GM18507 (cell line): ENCODE results near the gene KCNQ1.

ENCODE experiments used
- DNase-seq: peaks from one replicate; pipeline ENCODE4 v3.0.0; 2011; ENCODE audit warnings: low read depth; ENCODE audit not compliant: insufficient read length; ENCODE audit errors: extremely low spot score
- FAIRE-seq: peaks from 2 replicates; lab custom pipeline; 2011; peaks lifted over from hg19 to GRCh38; lab: Jason Lieb, UNC

The KCNQ1 gene

GRCh38 chr11:2825261-2825888 is 380.6 kb downstream of the KCNQ1 start:
- no peak for FAIRE-seq
- DNase-seq, result no peak

DNA sequence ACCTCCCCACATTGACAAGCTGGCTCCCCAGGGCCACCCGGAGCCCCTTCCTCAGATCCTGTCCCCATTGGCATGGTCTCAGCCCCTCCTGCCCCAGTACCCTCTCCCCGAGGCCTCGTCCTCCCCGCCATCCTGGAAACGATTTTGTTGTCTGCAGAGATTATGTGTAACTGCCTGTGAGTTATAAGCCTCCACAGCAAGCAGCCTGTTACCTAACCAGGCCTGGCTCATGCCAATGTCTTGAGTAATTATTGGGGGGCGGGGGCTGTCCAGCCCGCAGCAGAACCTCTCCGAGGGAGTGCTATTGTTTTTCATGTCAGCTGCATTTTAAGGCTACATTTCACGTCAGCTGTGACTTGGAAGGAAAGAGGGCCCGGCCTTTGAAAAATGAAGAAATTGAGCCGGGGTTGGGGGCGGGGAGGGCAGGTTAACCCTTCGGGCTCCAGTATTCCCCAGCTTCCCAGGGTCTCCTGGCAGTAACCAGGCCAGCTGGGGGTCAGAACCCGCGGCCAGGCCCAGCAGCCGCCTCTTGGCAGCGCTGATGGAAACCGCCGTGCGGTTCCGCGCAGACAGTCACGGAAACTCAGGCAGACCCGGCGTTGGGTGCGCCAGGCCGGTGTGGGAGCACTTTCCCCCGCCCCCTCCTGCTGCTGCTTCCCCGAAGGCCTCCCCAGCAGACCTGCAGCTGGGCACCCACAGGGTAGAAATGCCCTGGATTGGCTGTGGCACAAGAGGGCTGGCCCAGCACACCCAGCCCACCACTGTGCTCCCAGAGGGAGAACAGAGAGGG is 381.3 kb downstream of the KCNQ1 start:
- FAIRE-seq, result no peak

GRCh38 chr11:2826679-2827056 is 381.9 kb downstream of the KCNQ1 start:
- DNase-seq, result no peak
- FAIRE-seq, result no peak

More for the DNA sequence above, 381.3 kb downstream of the KCNQ1 start:
- DNase-seq, result no peak

DNA sequence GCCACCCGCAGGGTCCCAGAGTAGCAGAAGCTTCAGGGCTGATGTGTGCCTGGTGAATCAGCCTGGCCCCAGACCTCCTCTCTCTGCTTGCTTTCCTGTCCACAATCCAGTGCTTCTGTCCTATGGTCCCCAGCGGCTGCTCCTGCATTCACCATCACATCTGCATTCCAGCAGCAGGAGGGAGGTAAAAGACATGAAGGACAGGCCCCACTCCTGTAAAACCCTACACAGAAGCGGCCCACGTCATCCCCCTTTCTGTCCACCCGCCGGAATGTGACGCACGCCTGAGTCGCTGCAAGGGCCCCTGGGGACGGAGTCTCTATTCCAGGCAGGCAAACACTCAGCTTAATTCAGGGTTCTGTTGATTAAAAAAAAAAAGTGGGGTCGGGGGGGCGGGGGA is 382.4 kb downstream of the KCNQ1 start:
- DNase-seq (no peak), FAIRE-seq (no peak)

DNA sequence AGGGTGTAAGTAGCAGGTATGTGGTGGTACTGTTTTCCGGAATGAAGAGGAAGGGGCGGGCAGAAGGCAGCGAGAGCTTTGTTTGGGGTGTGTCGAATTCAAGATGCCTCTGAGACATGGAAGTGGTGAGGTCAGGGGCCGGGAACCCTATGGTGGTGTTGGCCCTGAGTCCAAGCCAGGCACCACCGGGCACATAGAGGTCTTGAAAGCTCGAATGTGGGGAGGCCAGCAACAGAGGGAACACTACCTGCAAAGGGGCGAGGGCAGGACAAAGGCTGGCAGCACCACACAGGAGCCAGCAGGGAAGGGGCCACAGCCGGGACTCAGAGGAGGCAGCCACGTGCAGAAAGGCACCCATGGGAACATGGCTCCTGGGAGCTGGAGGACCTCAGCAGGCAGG is 383.0 kb downstream of the KCNQ1 start:
- FAIRE-seq (no peak), DNase-seq (no peak)

GRCh38 chr11:2828585-2829330 is 383.9 kb downstream of the KCNQ1 start:
- DNase-seq (no peak), FAIRE-seq (no peak)

- FAIRE-seq (no peak), DNase-seq (no peak)
These were observed 385.4 kb downstream of the KCNQ1 start for GRCh38 chr11:2830030-2830812.

DNA sequence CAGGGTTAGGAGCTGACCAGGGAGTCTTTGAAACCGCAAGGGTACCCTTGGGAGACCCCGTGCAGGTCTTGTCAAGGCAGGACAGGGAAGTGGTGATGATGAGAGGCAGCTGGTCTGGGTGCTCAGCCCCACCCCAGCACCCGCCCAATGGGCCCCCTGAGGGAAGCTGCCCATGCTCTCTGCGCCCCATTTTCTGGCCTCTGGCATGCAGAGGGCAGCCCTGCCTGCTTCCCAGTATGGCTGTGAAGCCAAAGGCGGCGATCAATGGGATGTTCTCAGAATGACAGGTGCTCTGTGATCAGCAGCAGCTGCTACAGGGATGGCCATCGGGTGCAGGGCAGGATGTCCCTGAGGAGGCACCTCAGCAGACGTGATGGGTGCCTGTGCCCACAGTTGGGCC is 386.1 kb downstream of the KCNQ1 start:
- DNase-seq (no peak), FAIRE-seq (no peak)

- FAIRE-seq (no peak), DNase-seq (no peak)
These were observed 387.1 kb downstream of the KCNQ1 start for GRCh38 chr11:2831781-2832532.

DNA sequence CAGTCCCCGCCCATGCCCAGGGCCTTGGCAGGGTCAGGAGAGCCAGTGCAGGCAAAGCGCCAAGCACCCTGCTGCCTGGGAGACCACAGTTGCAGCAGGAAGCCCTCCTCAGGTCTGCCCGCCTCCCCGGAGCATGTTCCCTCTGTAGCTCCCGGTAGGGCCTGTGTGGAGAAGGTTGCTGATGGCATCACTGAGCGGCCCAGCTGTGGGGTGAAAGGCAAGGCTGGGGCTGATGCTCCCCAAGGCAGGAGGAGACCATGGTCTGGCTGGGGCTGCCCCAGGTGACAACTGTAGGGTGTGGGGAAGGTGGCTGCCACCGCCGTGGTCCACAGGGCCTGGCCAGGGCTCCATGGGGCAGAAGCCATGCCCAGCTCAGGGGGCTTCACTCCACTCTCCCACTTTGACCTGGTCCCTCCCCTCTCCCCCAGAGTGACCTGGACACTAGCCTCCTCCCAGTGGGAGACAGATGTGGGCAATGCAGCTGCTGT is 387.8 kb downstream of the KCNQ1 start:
- FAIRE-seq, result no peak
- no peak for DNase-seq

GRCh38 chr11:2833051-2833715 is 388.4 kb downstream of the KCNQ1 start:
- no peak for DNase-seq

DNA sequence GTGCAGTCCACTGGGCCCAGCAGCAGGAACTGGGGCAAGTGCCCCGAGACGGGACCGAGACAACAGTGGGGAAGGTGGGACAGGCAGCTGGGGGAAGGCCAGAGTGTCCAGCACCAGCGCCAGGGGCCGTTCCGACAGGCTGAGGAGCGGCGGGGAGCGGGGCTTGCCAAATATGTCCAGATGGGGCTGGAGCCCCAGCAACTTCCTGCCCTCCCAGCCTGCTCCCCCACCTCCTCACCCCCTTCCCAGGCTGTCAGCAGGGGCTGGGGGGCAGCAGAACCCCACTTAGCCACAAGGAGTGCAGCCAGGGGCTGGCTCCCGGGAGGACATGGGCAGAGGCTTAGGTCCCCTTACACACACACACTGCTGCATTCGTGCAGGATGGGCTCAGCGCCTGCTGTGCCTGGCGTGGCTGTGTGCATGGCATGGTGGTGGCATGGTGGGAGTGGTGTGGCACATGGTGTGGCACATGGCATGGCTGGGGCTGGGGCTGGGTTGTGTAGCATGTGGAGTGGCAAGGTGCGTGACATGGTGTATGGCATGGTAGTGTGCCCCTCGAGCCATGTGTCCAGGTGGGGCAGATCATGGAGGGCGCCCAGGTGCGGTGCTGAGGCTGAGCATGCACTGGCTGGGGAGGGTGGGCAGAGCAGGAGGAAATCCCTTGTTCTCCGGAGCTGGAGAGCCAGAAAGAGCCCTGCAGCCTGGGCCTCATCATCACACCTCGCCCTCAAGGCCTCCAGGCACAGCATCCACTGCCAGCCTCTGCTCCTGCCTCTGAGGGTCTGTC is 389.1 kb downstream of the KCNQ1 start:
- DNase-seq (no peak), FAIRE-seq (no peak)

More at GRCh38 chr11:2833051-2833715, 388.4 kb downstream of the KCNQ1 start:
- FAIRE-seq, result no peak

- DNase-seq (no peak), FAIRE-seq (no peak)
These were observed 389.9 kb downstream of the KCNQ1 start for GRCh38 chr11:2834503-2835273.

DNA sequence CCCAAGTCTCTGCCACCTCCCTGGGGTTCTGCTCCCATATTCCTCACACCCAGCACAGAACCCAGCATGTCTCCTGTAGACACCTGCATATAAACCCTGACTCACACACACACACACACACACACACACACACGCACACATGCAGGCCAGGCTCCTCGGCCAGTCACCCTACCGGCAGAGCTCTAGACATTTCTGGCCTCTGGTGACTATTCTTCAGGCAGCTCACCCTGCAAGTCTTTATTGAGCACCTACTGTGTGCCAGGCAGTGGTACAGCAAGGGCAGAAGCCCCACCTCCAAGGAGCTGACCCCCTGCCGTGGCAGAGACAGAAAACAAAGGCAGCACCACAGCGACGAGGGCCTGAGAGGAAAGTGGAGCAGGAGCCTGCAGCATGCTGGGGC is 390.5 kb downstream of the KCNQ1 start:
- no peak for DNase-seq
- FAIRE-seq, result no peak

GRCh38 chr11:2835751-2836150 is 390.9 kb downstream of the KCNQ1 start:
- DNase-seq, result no peak
- no peak for FAIRE-seq

- DNase-seq, result no peak
- FAIRE-seq, result no peak
These were observed 391.7 kb downstream of the KCNQ1 start for GRCh38 chr11:2836315-2837095.
